Erythroblast (primary cell): ENCODE measurements around the gene SIN3B.

Experiments
- GATA1 ChIP-seq: IDR thresholded peaks from 2 replicates; pipeline ENCODE4 v1.6.1; 2011; ENCODE audit warnings: low read depth, mild to moderate bottlenecking, control low read depth, low read length, moderate library complexity
- POLR2A ChIP-seq: IDR thresholded peaks from 2 replicates; pipeline ENCODE4 v1.6.1; 2011; ENCODE audit warnings: mild to moderate bottlenecking, low read length

- TF ChIP-seq POLR2A (no peak), GATA1 (no peak)
Measured at GRCh38 chr19:16901491-16902175, 72.4 kb downstream of the SIN3B start.
